ENCODE measurements around the gene WFS1. TPM values are rescaled to one million over a fixed set of nuclear protein-coding genes. Genes with fewer than 3 reads are reported as not detected.

Gene WFS1
- total and polyA plus RNA-seq, 2 of the 4 experiments (the other 2 are of a cell fraction) = 9.7 to 42.4 TPM

DNA sequence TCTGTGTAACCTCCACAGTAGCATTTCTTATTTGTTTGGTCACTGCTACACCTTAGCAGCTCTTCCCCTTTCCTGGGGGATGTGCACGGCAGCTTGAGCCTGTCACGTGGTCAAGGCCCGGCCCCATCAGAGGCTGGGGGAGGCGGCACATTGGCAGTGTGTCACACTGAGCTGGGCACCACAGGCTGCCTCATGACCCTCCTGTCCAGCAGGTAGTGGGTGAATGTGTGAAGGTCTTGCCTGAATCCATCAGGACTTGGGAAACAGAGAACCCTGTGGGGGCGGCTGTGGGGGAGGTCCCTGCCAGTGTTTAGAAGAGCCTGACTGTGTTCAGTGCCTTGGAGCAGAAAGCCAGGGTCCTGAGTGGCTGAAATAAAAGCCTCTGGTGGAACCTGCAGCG lies 33.2 kb downstream of the WFS1 start:
- H3K9ac ChIP-seq (ENCODE audit: low read depth, low read length) = no peak overlapping the region
- no peak for DNase-seq
- no peak overlapping the region for H4K8ac ChIP-seq (ENCODE audit: low read depth in 2 of 2, low read length in 2 of 2)
- POLR2A ChIA-PET (ENCODE audit: unreplicated experiment) = no interaction called here
- intact Hi-C loops (cut with micrococcal nuclease) = no loop called here
- no peak for ATAC-seq (ENCODE audit: low read depth)
- H3K4me2 ChIP-seq (ENCODE audit: low read depth, low read length) = no peak overlapping the region
- no peak overlapping the region for H3K27ac ChIP-seq (ENCODE audit: insufficient read depth, low read length)
- H4K20me1 ChIP-seq (ENCODE audit: insufficient read depth, low read length) = peaks cover 9% of the 10 kb centered on the region
- H4K91ac ChIP-seq (ENCODE audit: insufficient read depth, low read depth, low read length) = no peak overlapping the region
- H3K4me3 ChIP-seq (ENCODE audit: insufficient read depth, low read depth, low read length) = no peak overlapping the region
- no peak overlapping the region for H2BK5ac ChIP-seq (ENCODE audit: low read depth, low read length, poor library complexity, severe bottlenecking)
- H2BK120ac ChIP-seq (ENCODE audit: low read depth, low read length) = no peak overlapping the region
- no peak overlapping the region for H3K18ac ChIP-seq (ENCODE audit: low read depth, low read length)
- no peak overlapping the region for H2AK5ac ChIP-seq (ENCODE audit: low read depth, low read length)
- no peak overlapping the region for H2AK9ac ChIP-seq (replicated peaks; ENCODE audit: low read depth, low read length, poor library complexity)
- no peaks in the 10 kb centered on the region; the same call in 1 of the 2 replicates for H3K27me3 ChIP-seq (ENCODE audit: control insufficient read depth, insufficient read depth, low read length)
- no peak overlapping the region for H2AFZ ChIP-seq (replicated peaks; ENCODE audit: low read length, poor library complexity)
- no peak overlapping the region for H4K5ac ChIP-seq (ENCODE audit: low read depth, low read length)
- TF ChIP-seq FOS (IDR thresholded peaks at IDR 0.05; ENCODE audit: low read depth, low read length) (no peak), SMC3 (IDR thresholded peaks at IDR 0.05; ENCODE audit: low read depth, low read length) (no peak), MXI1 (IDR thresholded peaks at IDR 0.05; ENCODE audit: borderline replicate concordance, low read depth, low read length) (no peak), BHLHE40 (IDR thresholded peaks at IDR 0.05; ENCODE audit: low read depth, low read length) (no peak), MAFK (IDR thresholded peaks at IDR 0.05; ENCODE audit: low read depth, low read length) (no peak), MAZ (IDR thresholded peaks at IDR 0.05; ENCODE audit: borderline replicate concordance, low read depth, low read length) (no peak), CHD1 (IDR thresholded peaks at IDR 0.05; ENCODE audit: low read depth, low read length) (no peak), RCOR1 (IDR thresholded peaks at IDR 0.05; ENCODE audit: insufficient replicate concordance, low read length) (no peak), CEBPB (IDR thresholded peaks at IDR 0.05; ENCODE audit: low read depth, low read length) (no peak), POLR2A (IDR thresholded peaks at IDR 0.05; ENCODE audit: low read depth, low read length) (no peak), RFX5 (IDR thresholded peaks at IDR 0.05; ENCODE audit: low read depth, low read length) (no peak), RAD21 (IDR thresholded peaks at IDR 0.05; ENCODE audit: low read length) (no peak)
- TF ChIP-seq, protein P1, sequence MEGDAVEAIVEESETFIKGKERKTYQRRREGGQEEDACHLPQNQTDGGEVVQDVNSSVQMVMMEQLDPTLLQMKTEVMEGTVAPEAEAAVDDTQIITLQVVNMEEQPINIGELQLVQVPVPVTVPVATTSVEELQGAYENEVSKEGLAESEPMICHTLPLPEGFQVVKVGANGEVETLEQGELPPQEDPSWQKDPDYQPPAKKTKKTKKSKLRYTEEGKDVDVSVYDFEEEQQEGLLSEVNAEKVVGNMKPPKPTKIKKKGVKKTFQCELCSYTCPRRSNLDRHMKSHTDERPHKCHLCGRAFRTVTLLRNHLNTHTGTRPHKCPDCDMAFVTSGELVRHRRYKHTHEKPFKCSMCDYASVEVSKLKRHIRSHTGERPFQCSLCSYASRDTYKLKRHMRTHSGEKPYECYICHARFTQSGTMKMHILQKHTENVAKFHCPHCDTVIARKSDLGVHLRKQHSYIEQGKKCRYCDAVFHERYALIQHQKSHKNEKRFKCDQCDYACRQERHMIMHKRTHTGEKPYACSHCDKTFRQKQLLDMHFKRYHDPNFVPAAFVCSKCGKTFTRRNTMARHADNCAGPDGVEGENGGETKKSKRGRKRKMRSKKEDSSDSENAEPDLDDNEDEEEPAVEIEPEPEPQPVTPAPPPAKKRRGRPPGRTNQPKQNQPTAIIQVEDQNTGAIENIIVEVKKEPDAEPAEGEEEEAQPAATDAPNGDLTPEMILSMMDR (conservative IDR thresholded peaks at IDR 0.05; ENCODE audit: low read depth, low read length) = no peak
- TF ChIP-seq, protein P2, sequence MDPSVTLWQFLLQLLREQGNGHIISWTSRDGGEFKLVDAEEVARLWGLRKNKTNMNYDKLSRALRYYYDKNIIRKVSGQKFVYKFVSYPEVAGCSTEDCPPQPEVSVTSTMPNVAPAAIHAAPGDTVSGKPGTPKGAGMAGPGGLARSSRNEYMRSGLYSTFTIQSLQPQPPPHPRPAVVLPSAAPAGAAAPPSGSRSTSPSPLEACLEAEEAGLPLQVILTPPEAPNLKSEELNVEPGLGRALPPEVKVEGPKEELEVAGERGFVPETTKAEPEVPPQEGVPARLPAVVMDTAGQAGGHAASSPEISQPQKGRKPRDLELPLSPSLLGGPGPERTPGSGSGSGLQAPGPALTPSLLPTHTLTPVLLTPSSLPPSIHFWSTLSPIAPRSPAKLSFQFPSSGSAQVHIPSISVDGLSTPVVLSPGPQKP (IDR thresholded peaks at IDR 0.05; ENCODE audit: borderline replicate concordance, low read depth, low read length) = no peak
- TF ChIP-seq, protein P3, sequence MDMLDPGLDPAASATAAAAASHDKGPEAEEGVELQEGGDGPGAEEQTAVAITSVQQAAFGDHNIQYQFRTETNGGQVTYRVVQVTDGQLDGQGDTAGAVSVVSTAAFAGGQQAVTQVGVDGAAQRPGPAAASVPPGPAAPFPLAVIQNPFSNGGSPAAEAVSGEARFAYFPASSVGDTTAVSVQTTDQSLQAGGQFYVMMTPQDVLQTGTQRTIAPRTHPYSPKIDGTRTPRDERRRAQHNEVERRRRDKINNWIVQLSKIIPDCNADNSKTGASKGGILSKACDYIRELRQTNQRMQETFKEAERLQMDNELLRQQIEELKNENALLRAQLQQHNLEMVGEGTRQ (IDR thresholded peaks at IDR 0.05; ENCODE audit: low read depth, low read length) = no peak
- H3K14ac ChIP-seq (replicated peaks; ENCODE audit: low read depth, low read length) = no peak overlapping the region
- no peak overlapping the region for H2BK20ac ChIP-seq (ENCODE audit: low read depth, low read length)
- in situ Hi-C loops (cut with MboI; ENCODE audit: low sequenced_read_pairs) = no loop called here
- no peak overlapping the region for H3K4ac ChIP-seq (ENCODE audit: low read depth, low read length)
- WGBS, 2 experiments (ENCODE audit: extremely low coverage in 2 of 2, insufficient read length in 1 of 2) = no CpG with 5 or more reads among the region's 6 CpGs
- no peaks in the 10 kb centered on the region; the same call in 1 of the 2 replicates for H3K9me3 ChIP-seq (ENCODE audit: control insufficient read depth, insufficient read depth, low read length)
- peaks cover 46% of the 10 kb centered on the region for H3K36me3 ChIP-seq (ENCODE audit: control insufficient read depth, insufficient read depth, low read length)
- dilution Hi-C loops (cut with HindIII; ENCODE audit: low sequenced_read_pairs, unreplicated experiment) = no loop called here
- CTCF ChIA-PET = interaction anchor here (1.8 kb wide), 1 partner anchor 28 kb away, joined by 4 read pairs; no protein-coding TSS in a partner anchor
- H3K79me1 ChIP-seq (ENCODE audit: low read depth in 1 of 2, low read length in 2 of 2) = no peaks in the 10 kb centered on the region
- H2BK15ac ChIP-seq (ENCODE audit: low read depth, low read length) = no peak overlapping the region
- peaks cover 2% of the 10 kb centered on the region; the same call in 1 of the 2 replicates for H3K4me1 ChIP-seq (ENCODE audit: control insufficient read depth, insufficient read depth, low read length)
- no TSS peak for BruUV-seq (replicated peaks)
- no peak overlapping the region for H3K23ac ChIP-seq (ENCODE audit: low read depth, low read length)
- no peak overlapping the region for H3K56ac ChIP-seq (ENCODE audit: extremely low read depth, insufficient read depth, low read length)
- peaks cover 19% of the 10 kb centered on the region for H3K9me1 ChIP-seq (ENCODE audit: insufficient read depth, low read length)

Measured in IMR-90 (cell line).